Keratinocyte (primary cell): ENCODE data around the gene PPP4R2. TPM values are rescaled to one million over a fixed set of nuclear protein-coding genes. Genes with fewer than 3 reads are reported as not detected.

ENCODE experiments used
- DNase-seq: peaks from one replicate; pipeline ENCODE4 v3.0.0-alpha.2; 2011; ENCODE audit warnings: low read depth, missing footprints, low spot score
- FAIRE-seq: peaks from 2 replicates; lab custom pipeline; 2011; peaks lifted over from hg19 to GRCh38; lab: Jason Lieb, UNC
- H2AFZ ChIP-seq: 2 replicates; pipeline ENCODE4 v1.6.0; 2012; ENCODE audit warnings: low read length, control low read depth, inconsistent platforms; ENCODE audit not compliant: control insufficient read depth
- H3K27ac ChIP-seq: 2 replicates; pipeline ENCODE4 v1.5.1; 2011; ENCODE audit warnings: low read length; ENCODE audit not compliant: control insufficient read depth, insufficient read depth
- H3K27me3 ChIP-seq: 3 replicates; pipeline ENCODE4 v1.6.0; 2011; ENCODE audit warnings: low read length; ENCODE audit not compliant: control insufficient read depth, insufficient read depth; ENCODE audit errors: extremely low read depth
- H3K36me3 ChIP-seq, 2 experiments: 2 replicates in 1 of 2; 3 replicates in 1 of 2; pipeline ENCODE4 v1.5.1; 2011; ENCODE audit warnings: low read length in 2 of 2, mild to moderate bottlenecking in 1 of 2; ENCODE audit not compliant: control insufficient read depth in 2 of 2, insufficient read depth in 2 of 2; ENCODE audit errors: extremely low read depth in 1 of 2
- H3K4me1 ChIP-seq: 3 replicates; pipeline ENCODE4 v1.5.1; 2011; ENCODE audit warnings: low read length; ENCODE audit not compliant: control insufficient read depth, insufficient read depth; ENCODE audit errors: extremely low read depth
- H3K4me2 ChIP-seq: 3 replicates; pipeline ENCODE4 v1.6.0; 2011; ENCODE audit warnings: low read depth, low read length; ENCODE audit not compliant: control insufficient read depth, insufficient read depth; ENCODE audit errors: extremely low read depth
- H3K4me3 ChIP-seq, 3 experiments: fragments of 200-600 bp in 1 of 3; sonication (generic) in 1 of 3; 2 replicates in 2 of 3; 3 replicates in 1 of 3; pipeline ENCODE4 v1.5.1; 2011 to 2016; ENCODE audit warnings: low read length in 3 of 3, mild to moderate bottlenecking in 3 of 3, control low read depth in 2 of 3, inconsistent platforms in 1 of 3, low read depth in 1 of 3, mixed read lengths in 1 of 3, mixed run types in 1 of 3, moderate library complexity in 1 of 3; ENCODE audit not compliant: control insufficient read depth in 2 of 3, insufficient read depth in 2 of 3; ENCODE audit errors: extremely low read depth in 1 of 3
- H3K79me2 ChIP-seq: 2 replicates; pipeline ENCODE4 v1.6.0; 2012; ENCODE audit warnings: low read length; ENCODE audit not compliant: control insufficient read depth, insufficient read depth
- H3K9ac ChIP-seq: 3 replicates; pipeline ENCODE4 v1.6.0; 2011; ENCODE audit warnings: low read length; ENCODE audit not compliant: control insufficient read depth, insufficient read depth; ENCODE audit errors: extremely low read depth
- H3K9me1 ChIP-seq: 3 replicates; pipeline ENCODE4 v1.6.0; 2011; ENCODE audit warnings: low read length; ENCODE audit not compliant: control insufficient read depth, insufficient read depth; ENCODE audit errors: extremely low read depth
- H3K9me3 ChIP-seq: 2 replicates; pipeline ENCODE4 v1.5.1; 2012; ENCODE audit warnings: low read depth, low read length; ENCODE audit not compliant: control insufficient read depth
- H4K20me1 ChIP-seq: 3 replicates; pipeline ENCODE4 v1.6.0; 2011; ENCODE audit warnings: low read length; ENCODE audit not compliant: control insufficient read depth, insufficient read depth; ENCODE audit errors: extremely low read depth
- EZH2 ChIP-seq: IDR thresholded peaks from one replicate; pipeline ENCODE4 v1.6.1; 2012; ENCODE audit warnings: inconsistent platforms, mild to moderate bottlenecking, low read length, moderate library complexity
- dilution Hi-C: fragments of 300-500 bp; cut with MboI; formaldehyde crosslinking; loops from one replicate; pipeline ENCODE4 v1.7.0; 2020; ENCODE audit warnings: low sequenced_read_pairs; ENCODE audit not compliant: extremely low pct_ligation_motif_present
- polyA plus RNA-seq, 5 experiments: library from polyadenylated mRNA; depleted of rRNA in 3 of 5; stranded (reverse) in 3 of 5; stranded (forward) in 1 of 5; unstranded in 1 of 5; fragments of >200 nt; gene quantifications; 1 replicate in 1 of 5; 2 replicates in 3 of 5; 3 replicates in 1 of 5; pipeline versions ENCODE4 v1.2.1 to v1.2.3, GENCODE V29; 2011 to 2012; ENCODE audit warnings: missing spikeins in 2 of 5, low read depth in 1 of 5, low replicate concordance in 1 of 5
- TF ChIP-seq, protein P1 (sequence below), 3 experiments: IDR thresholded peaks in 1 of 3; conservative IDR thresholded peaks in 1 of 3; optimal IDR thresholded peaks in 1 of 3; 2 replicates in 2 of 3; 3 replicates in 1 of 3; pipeline versions ENCODE3 to v1.5.1; 2011; ENCODE audit warnings: low read length in 3 of 3, mild to moderate bottlenecking in 3 of 3, moderate library complexity in 2 of 3, control low read depth in 1 of 3, inconsistent platforms in 1 of 3; ENCODE audit not compliant: insufficient read depth in 2 of 3; ENCODE audit errors: extremely low read depth in 1 of 3

PPP4R2 gene
- polyA plus RNA-seq, 1 donor (not counting 4 experiments of a cell fraction or from before 2014, with no cell fraction given) = 46.6 TPM

DNA sequence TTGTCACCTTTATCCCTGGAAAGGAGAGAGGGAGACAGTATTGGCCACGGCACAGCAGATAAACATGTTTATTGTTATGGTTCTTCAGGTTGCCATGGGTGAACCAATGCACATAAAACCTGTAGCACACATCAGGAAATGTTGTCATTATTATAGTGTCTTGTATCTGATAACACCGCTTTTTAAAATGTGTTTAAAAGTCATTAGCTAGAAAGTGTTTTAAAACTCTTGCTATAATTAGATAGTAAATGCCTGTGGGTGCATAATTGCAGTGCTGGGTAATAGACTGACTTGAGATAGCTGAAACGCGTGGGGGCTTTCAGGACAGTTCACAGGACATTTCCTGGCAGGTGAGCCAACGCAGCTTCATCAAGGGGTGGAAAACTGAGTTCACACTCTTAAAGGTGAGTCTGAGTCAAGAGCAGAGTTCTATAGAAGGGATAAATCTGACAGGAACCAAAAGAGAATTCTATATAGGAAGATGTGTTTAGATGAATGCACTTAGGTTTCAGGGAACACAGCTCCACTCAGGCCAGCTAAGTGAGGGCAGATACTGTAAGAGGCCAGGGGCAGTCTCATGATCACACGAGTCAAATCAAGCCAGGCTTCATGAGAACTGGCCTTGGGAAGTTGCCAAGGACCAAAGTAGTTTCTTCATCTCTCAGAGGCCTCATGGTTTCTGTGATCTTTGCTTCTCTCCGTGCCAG is 35.6 kb upstream of the PPP4R2 start:
- no peak for DNase-seq
- Histone ChIP-seq H3K27me3 (no peaks in the 10 kb centered on the region), H3K9me1 (no peaks in the 10 kb centered on the region), H3K4me2 (no peak overlapping the region), H3K9me3 (no peaks in the 10 kb centered on the region), H3K27ac (no peak overlapping the region), H3K4me3 (no peak overlapping the region), H3K4me1 (no peaks in the 10 kb centered on the region), H3K36me3 (no peaks in the 10 kb centered on the region), H4K20me1 (no peaks in the 10 kb centered on the region), H2AFZ (no peak overlapping the region), H3K79me2 (no peaks in the 10 kb centered on the region), H3K9ac (no peak overlapping the region)
- no peak for FAIRE-seq
- TF ChIP-seq, protein P1, sequence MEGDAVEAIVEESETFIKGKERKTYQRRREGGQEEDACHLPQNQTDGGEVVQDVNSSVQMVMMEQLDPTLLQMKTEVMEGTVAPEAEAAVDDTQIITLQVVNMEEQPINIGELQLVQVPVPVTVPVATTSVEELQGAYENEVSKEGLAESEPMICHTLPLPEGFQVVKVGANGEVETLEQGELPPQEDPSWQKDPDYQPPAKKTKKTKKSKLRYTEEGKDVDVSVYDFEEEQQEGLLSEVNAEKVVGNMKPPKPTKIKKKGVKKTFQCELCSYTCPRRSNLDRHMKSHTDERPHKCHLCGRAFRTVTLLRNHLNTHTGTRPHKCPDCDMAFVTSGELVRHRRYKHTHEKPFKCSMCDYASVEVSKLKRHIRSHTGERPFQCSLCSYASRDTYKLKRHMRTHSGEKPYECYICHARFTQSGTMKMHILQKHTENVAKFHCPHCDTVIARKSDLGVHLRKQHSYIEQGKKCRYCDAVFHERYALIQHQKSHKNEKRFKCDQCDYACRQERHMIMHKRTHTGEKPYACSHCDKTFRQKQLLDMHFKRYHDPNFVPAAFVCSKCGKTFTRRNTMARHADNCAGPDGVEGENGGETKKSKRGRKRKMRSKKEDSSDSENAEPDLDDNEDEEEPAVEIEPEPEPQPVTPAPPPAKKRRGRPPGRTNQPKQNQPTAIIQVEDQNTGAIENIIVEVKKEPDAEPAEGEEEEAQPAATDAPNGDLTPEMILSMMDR (optimal IDR thresholded peaks at IDR 0.05 in 1 of 3, IDR thresholded peaks at IDR 0.05 in 1 of 3, conservative IDR thresholded peaks at IDR 0.05 in 1 of 3; ENCODE audit: extremely low read depth in 1 of 3, insufficient read depth in 2 of 3, low read length in 3 of 3) = no peak
- TF ChIP-seq EZH2 = no peak
- dilution Hi-C loops = no loop called here

DNA sequence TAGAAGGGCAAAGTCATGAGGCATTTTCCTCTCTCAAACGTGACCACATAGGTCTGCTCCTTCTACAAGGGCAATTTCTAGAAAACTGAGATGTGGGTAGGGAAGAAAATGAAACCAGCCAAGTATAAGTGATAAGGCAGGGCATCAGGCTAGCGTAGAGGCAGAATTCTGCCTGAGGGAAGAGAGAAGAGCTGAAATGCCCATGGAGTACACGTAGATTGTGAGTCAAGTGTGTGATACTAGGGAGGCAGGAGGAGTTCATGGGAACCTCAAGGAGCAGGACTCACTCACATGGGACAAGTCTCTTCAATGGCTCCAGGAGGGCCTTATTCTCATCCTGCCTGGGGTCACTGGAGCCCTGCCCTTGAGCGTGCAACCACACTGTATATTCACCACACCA is 34.9 kb upstream of the PPP4R2 start:
- Histone ChIP-seq H3K36me3 (no peaks in the 10 kb centered on the region), H3K9me3 (no peaks in the 10 kb centered on the region), H3K27ac (no peak overlapping the region), H3K4me3 (no peak overlapping the region), H3K27me3 (no peaks in the 10 kb centered on the region), H2AFZ (no peak overlapping the region), H4K20me1 (no peaks in the 10 kb centered on the region), H3K9ac (no peak overlapping the region), H3K9me1 (no peaks in the 10 kb centered on the region), H3K4me2 (no peak overlapping the region), H3K79me2 (no peaks in the 10 kb centered on the region), H3K4me1 (no peaks in the 10 kb centered on the region)
- TF ChIP-seq, protein P1 (optimal IDR thresholded peaks at IDR 0.05 in 1 of 3, IDR thresholded peaks at IDR 0.05 in 1 of 3, conservative IDR thresholded peaks at IDR 0.05 in 1 of 3; ENCODE audit: extremely low read depth in 1 of 3, insufficient read depth in 2 of 3, low read length in 3 of 3) = no peak
- no peak for TF ChIP-seq EZH2
- dilution Hi-C loops = no loop called here
- DNase-seq (no peak), FAIRE-seq (no peak)
